WTC11 (cell line): ENCODE data around the gene PPM1A. TPM values are rescaled to one million over a fixed set of nuclear protein-coding genes. Genes with fewer than 3 reads are reported as not detected.
A peak's percentile ranks its signal among the peaks of the same experiment; 100 is the strongest.

Source experiments
- ATAC-seq: fragments of 200-7000 bp; cut with Tn5 transposase; 2 replicates; pipeline ENCODE4 v1.10.0; 2021; ENCODE audit warnings: mild to moderate bottlenecking, moderate library complexity
- CTCF ChIA-PET: fragments of 300-600 bp; sonication (Branson Sonifier 250); formaldehyde crosslinking; loops from one replicate; lab custom pipeline; 2021; ENCODE audit warnings: antibody characterized with exemption; lab: Charles Lee
- POLR2A ChIA-PET: fragments of 350-600 bp; sonication (Branson Sonifier 250); formaldehyde crosslinking; loops from one replicate; lab custom pipeline; 2021; ENCODE audit warnings: antibody characterized with exemption; lab: Charles Lee
- DNase-seq: peaks from one replicate; pipeline ENCODE4 v3.0.0; 2021; ENCODE audit warnings: low spot score
- H3K27ac Mint-ChIP-seq: 2 replicates; pipeline ENCODE4 v1.8.0; 2021; ENCODE audit warnings: mixed read lengths
- H3K27me3 Mint-ChIP-seq: 2 replicates; pipeline ENCODE4 v1.8.0; 2021; ENCODE audit warnings: low read depth, mild to moderate bottlenecking, moderate library complexity, mixed read lengths
- H3K36me3 Mint-ChIP-seq: 2 replicates; pipeline ENCODE4 v1.8.0; 2021; ENCODE audit warnings: mixed read lengths
- H3K4me1 Mint-ChIP-seq: 2 replicates; pipeline ENCODE4 v1.8.0; 2022; ENCODE audit warnings: mixed read lengths
- H3K4me3 Mint-ChIP-seq: 2 replicates; pipeline ENCODE4 v1.8.0; 2021; ENCODE audit warnings: mild to moderate bottlenecking, moderate library complexity, mixed read lengths
- H3K9me3 Mint-ChIP-seq: 2 replicates; pipeline ENCODE4 v1.8.0; 2021; ENCODE audit warnings: mixed read lengths
- ARID4B ChIP-seq: sonication (generic); formaldehyde crosslinking; IDR thresholded peaks from 2 replicates; pipeline ENCODE4 v1.8.0; 2023; ENCODE audit warnings: missing genetic modification reagents, mild to moderate bottlenecking, borderline replicate concordance
- CREB1 ChIP-seq: sonication (generic); formaldehyde crosslinking; IDR thresholded peaks from 2 replicates; pipeline ENCODE4 v1.8.0; 2023; ENCODE audit warnings: mild to moderate bottlenecking, missing genetic modification reagents
- FOXP1 ChIP-seq: sonication (generic); formaldehyde crosslinking; IDR thresholded peaks from 2 replicates; pipeline ENCODE4 v1.8.0; 2022; ENCODE audit warnings: missing genetic modification reagents, mild to moderate bottlenecking, moderate library complexity, borderline replicate concordance
- GABPB1 ChIP-seq: sonication (generic); formaldehyde crosslinking; IDR thresholded peaks from 2 replicates; pipeline ENCODE4 v1.8.1; 2023; ENCODE audit warnings: mild to moderate bottlenecking, missing genetic modification reagents
- MAX ChIP-seq: sonication (generic); formaldehyde crosslinking; IDR thresholded peaks from 2 replicates; pipeline ENCODE4 v1.8.0; 2022; ENCODE audit warnings: mild to moderate bottlenecking, missing genetic modification reagents
- NFATC4 ChIP-seq: fragments of 250-450 bp; sonication (Bioruptor Pico); IDR thresholded peaks from 2 replicates; pipeline ENCODE4 v1.9.0; 2021; ENCODE audit warnings: mild to moderate bottlenecking
- NR3C1 ChIP-seq: sonication (generic); formaldehyde crosslinking; conservative IDR thresholded peaks from 2 replicates; pipeline ENCODE4 v1.8.1; 2023; ENCODE audit warnings: low read depth, mild to moderate bottlenecking, missing genetic modification reagents
- TEAD1 ChIP-seq: sonication (generic); formaldehyde crosslinking; IDR thresholded peaks from 2 replicates; pipeline ENCODE4 v1.8.0; 2022; ENCODE audit warnings: mild to moderate bottlenecking, missing genetic modification reagents
- TEAD4 ChIP-seq: sonication (generic); formaldehyde crosslinking; IDR thresholded peaks from 2 replicates; pipeline ENCODE4 v1.8.0; 2022; ENCODE audit warnings: mild to moderate bottlenecking, missing genetic modification reagents
- USF2 ChIP-seq: sonication (generic); formaldehyde crosslinking; IDR thresholded peaks from 2 replicates; pipeline ENCODE4 v1.8.1; 2023; ENCODE audit warnings: mild to moderate bottlenecking, missing genetic modification reagents, moderate library complexity
- ZNF219 ChIP-seq: sonication (generic); formaldehyde crosslinking; IDR thresholded peaks from 2 replicates; pipeline ENCODE4 v1.8.0; 2023; ENCODE audit warnings: missing genetic modification reagents, mild to moderate bottlenecking, borderline replicate concordance
- ZNF317 ChIP-seq: sonication (generic); formaldehyde crosslinking; IDR thresholded peaks from 2 replicates; pipeline ENCODE4 v1.8.1; 2023; ENCODE audit warnings: low read depth, mild to moderate bottlenecking, moderate library complexity, missing genetic modification reagents, borderline replicate concordance
- total RNA-seq: library from RNA; stranded (reverse); gene quantifications from 3 replicates; pipeline ENCODE4 v1.2.3, GENCODE V29; 2021
- TF ChIP-seq, protein P1 (sequence below): sonication (generic); formaldehyde crosslinking; IDR thresholded peaks from 2 replicates; pipeline ENCODE4 v1.8.1; 2022; ENCODE audit warnings: mild to moderate bottlenecking, missing genetic modification reagents, moderate library complexity, borderline replicate concordance

Gene PPM1A
- total RNA-seq, 1 experiment from 2014 or later, result 52.5 TPM

DNA sequence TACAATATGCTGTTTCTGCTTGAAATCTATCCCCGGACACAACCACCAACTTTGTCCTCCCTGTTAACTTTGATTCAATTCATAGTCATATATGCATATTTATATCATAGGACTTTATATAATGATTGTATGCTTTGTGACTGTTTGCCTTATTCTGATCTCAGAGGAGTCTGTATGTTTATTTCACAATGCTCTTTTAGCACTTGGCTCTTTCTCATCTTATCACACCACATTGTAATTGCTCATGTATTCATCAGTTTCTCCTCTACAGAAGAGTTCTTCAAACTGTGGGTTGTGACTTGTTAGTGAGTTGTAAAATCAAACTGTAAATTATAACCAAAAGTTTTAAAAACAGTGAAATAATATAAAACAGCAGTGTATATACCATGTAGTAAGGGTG is 21.7 kb upstream of the PPM1A start (continued):
- TF ChIP-seq, protein P1, sequence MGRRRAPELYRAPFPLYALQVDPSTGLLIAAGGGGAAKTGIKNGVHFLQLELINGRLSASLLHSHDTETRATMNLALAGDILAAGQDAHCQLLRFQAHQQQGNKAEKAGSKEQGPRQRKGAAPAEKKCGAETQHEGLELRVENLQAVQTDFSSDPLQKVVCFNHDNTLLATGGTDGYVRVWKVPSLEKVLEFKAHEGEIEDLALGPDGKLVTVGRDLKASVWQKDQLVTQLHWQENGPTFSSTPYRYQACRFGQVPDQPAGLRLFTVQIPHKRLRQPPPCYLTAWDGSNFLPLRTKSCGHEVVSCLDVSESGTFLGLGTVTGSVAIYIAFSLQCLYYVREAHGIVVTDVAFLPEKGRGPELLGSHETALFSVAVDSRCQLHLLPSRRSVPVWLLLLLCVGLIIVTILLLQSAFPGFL, result no peak
- TF ChIP-seq ARID4B (CRISPR knock-in tag), result no peak
- TF ChIP-seq ZNF219, result no peak
- TF ChIP-seq MAX (CRISPR knock-in tag), result no peak
- TF ChIP-seq TEAD4 (CRISPR knock-in tag), result no peak

DNA sequence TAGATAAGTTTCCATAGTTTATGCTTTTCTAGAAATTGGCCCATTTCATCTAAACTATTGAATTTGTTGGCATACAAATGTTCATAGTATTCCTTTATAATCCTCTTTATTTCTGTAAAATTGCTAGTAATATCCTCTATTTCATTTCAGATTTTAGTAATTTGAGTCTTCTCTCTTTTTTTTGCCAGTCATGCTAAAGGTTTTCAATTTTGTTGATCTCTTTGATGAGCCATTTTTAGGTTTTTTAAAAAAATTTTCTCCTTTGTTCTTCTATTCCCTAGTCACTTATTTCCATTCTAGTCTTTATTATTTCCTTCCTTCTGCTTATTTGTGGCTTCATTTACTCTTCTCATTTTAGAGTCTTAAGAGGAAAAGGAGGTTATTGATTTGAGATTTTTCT is 19.4 kb upstream of the PPM1A start:
- peaks cover 28% of the 10 kb centered on the region for H3K9me3 Mint-ChIP-seq
- no peaks in the 10 kb centered on the region for H3K27me3 Mint-ChIP-seq
- CTCF ChIA-PET, result no interaction called here
- no peak overlapping the region for H3K27ac Mint-ChIP-seq
- POLR2A ChIA-PET, result no interaction called here
- H3K36me3 Mint-ChIP-seq, result peaks cover 17% of the 10 kb centered on the region
- TF ChIP-seq GABPB1 (CRISPR knock-in tag) (no peak), NFATC4 (CRISPR knock-in tag) (no peak)
- ATAC-seq (no peak), DNase-seq (no peak)
- H3K4me1 Mint-ChIP-seq, result no peaks in the 10 kb centered on the region
- no peak overlapping the region for H3K4me3 Mint-ChIP-seq

- POLR2A ChIA-PET, result no interaction called here
- Mint-ChIP-seq H3K4me3 (no peak overlapping the region), H3K9me3 (peaks cover 28% of the 10 kb centered on the region), H3K36me3 (peaks cover 17% of the 10 kb centered on the region), H3K27ac (no peak overlapping the region), H3K27me3 (no peaks in the 10 kb centered on the region), H3K4me1 (no peaks in the 10 kb centered on the region)
- DNase-seq (no peak), ATAC-seq (no peak)
- TF ChIP-seq CREB1 (CRISPR knock-in tag) (no peak), ZNF317 (CRISPR knock-in tag) (peak; percentile 90)
- CTCF ChIA-PET, result no interaction called here
These were observed 16.8 kb upstream of the PPM1A start for GRCh38 chr14:60232185-60232584.

- peaks cover 28% of the 10 kb centered on the region for H3K9me3 Mint-ChIP-seq
- no peak overlapping the region for H3K4me3 Mint-ChIP-seq
- peaks cover 17% of the 10 kb centered on the region for H3K36me3 Mint-ChIP-seq
- ATAC-seq (peak; percentile 60), DNase-seq (no peak)
- TF ChIP-seq, protein P1, result no peak
- no peak for TF ChIP-seq NR3C1 (CRISPR knock-in tag)
- no peak for TF ChIP-seq FOXP1
- TF ChIP-seq CREB1 (CRISPR knock-in tag), result no peak
- no peak for TF ChIP-seq TEAD1 (CRISPR knock-in tag)
- no peak for TF ChIP-seq USF2 (CRISPR knock-in tag)
- ChIA-PET CTCF (interaction anchor here (1.0 to 1.2 kb wide), 2 partner anchors 33 to 268 kb away, joined by 3 to 6 read pairs; no protein-coding TSS in a partner anchor), POLR2A (interaction anchor here (1.1 kb wide), 1 partner anchor 16 kb away, joined by 4 read pairs; the partner anchor contains the start of gene PPM1A)
- H3K27ac Mint-ChIP-seq, result no peak overlapping the region
- H3K27me3 Mint-ChIP-seq, result no peaks in the 10 kb centered on the region
- H3K4me1 Mint-ChIP-seq, result no peaks in the 10 kb centered on the region
These were observed 15.8 kb upstream of the PPM1A start for GRCh38 chr14:60233251-60233650.
